HepG2 (cell line): Measurements from ENCODE around the gene MYRFL. TPM values are rescaled to one million over a fixed set of nuclear protein-coding genes. Genes with fewer than 3 reads are reported as not detected.

Experiments used
- ATAC-seq: fragments of 200-7000 bp; cut with Tn5 transposase; 3 replicates; pipeline ENCODE4 v1.9.1; 2020; ENCODE audit warnings: mild to moderate bottlenecking, moderate library complexity
- BruUV-seq: library from RNA; stranded (reverse); fragments of 400-500 nt; replicated peaks from 2 replicates; lab custom pipeline; 2021; lab: Mats Ljungman, UMichigan
- CTCF ChIA-PET: fragments of 300-600 bp; formaldehyde crosslinking; extraction: SDS; loops from one replicate; lab custom pipeline; 2021; ENCODE audit warnings: low total read pairs, inconsistent platforms, low intra/inter-chr PET ratio; lab: Yijun Ruan, JAX
- POLR2A ChIA-PET: fragments of 350-600 bp; sonication (Branson Sonifier 250); formaldehyde crosslinking; loops from one replicate; lab custom pipeline; 2020; ENCODE audit warnings: antibody characterized with exemption, inconsistent platforms; lab: Yijun Ruan, JAX
- DNase-seq: peaks from one replicate; pipeline ENCODE4 v3.0.0-alpha.2; 2015; ENCODE audit warnings: low spot score
- FAIRE-seq: peaks from 3 replicates; lab custom pipeline; 2011; peaks lifted over from hg19 to GRCh38; lab: Jason Lieb, UNC
- H2AFZ ChIP-seq: one replicate; pipeline ENCODE4 v1.6.1; 2011; ENCODE audit warnings: low read length, inconsistent platforms
- H3K27ac ChIP-seq: fragments of 300-600 bp; 3 replicates; pipeline ENCODE4 v1.8.0; 2011; ENCODE audit warnings: mixed run types, mild to moderate bottlenecking, mixed read lengths, low read length, inconsistent platforms; ENCODE audit not compliant: insufficient read depth; ENCODE audit errors: extremely low read length
- H3K27me3 ChIP-seq, 2 experiments: fragments of 200-600 bp in 1 of 2; 2 replicates in 1 of 2; 3 replicates in 1 of 2; pipeline versions ENCODE4 v1.6.0 to v1.8.0; 2011; ENCODE audit warnings: low read length in 2 of 2, mild to moderate bottlenecking in 2 of 2, moderate library complexity in 2 of 2, inconsistent platforms in 1 of 2; ENCODE audit not compliant: insufficient read depth in 2 of 2, control insufficient read depth in 1 of 2
- H3K36me3 ChIP-seq, 2 experiments: fragments of 200-600 bp in 1 of 2; replicated peaks in 1 of 2; 2 replicates in 1 of 2; 3 replicates in 1 of 2; pipeline versions ENCODE4 v1.5.1 to v1.8.0; 2011; ENCODE audit warnings: low read length in 2 of 2, inconsistent platforms in 1 of 2; ENCODE audit not compliant: insufficient read depth in 2 of 2, control insufficient read depth in 1 of 2
- H3K4me1 ChIP-seq: 2 replicates; pipeline ENCODE4 v1.5.1; 2012; ENCODE audit warnings: low read length, inconsistent platforms; ENCODE audit not compliant: insufficient read depth
- H3K4me2 ChIP-seq: 2 replicates; pipeline ENCODE4 v1.6.0; 2011; ENCODE audit warnings: low read depth, low read length, inconsistent platforms
- H3K4me3 ChIP-seq, 3 experiments: fragments of 200-600 bp in 1 of 3; sonication (generic), shearing (Covaris generic) in 1 of 3; replicated peaks in 1 of 3; 2 replicates each; pipeline ENCODE4 v1.5.1; 2011 to 2016; ENCODE audit warnings: low read length in 3 of 3, inconsistent platforms in 2 of 3, low read depth in 2 of 3, mild to moderate bottlenecking in 2 of 3, control low read depth in 1 of 3, mixed read lengths in 1 of 3; ENCODE audit not compliant: insufficient read depth in 1 of 3
- H3K79me2 ChIP-seq: one replicate; pipeline ENCODE4 v1.6.1; 2011; ENCODE audit warnings: low read length, inconsistent platforms; ENCODE audit not compliant: insufficient read depth
- H3K9ac ChIP-seq: 2 replicates; pipeline ENCODE4 v1.6.0; 2011; ENCODE audit warnings: mild to moderate bottlenecking, low read depth, low read length, inconsistent platforms; ENCODE audit not compliant: insufficient read depth
- H3K9me3 ChIP-seq: 2 replicates; pipeline ENCODE4 v1.5.1; 2012; ENCODE audit warnings: mild to moderate bottlenecking, low read length
- H4K20me1 ChIP-seq: 2 replicates; pipeline ENCODE4 v1.6.0; 2011; ENCODE audit warnings: inconsistent platforms, mild to moderate bottlenecking, low read length, moderate library complexity; ENCODE audit not compliant: insufficient read depth
- ATF3 ChIP-seq: sonication (generic); formaldehyde crosslinking; IDR thresholded peaks from 2 replicates; pipeline ENCODE4 v1.4.0; 2020; ENCODE audit warnings: missing genetic modification reagents
- CBX1 ChIP-seq: IDR thresholded peaks from one replicate; pipeline ENCODE4 v1.6.1; 2016; ENCODE audit warnings: antibody characterized with exemption, low read depth
- CBX2 ChIP-seq, 2 experiments: fragments of 200-600 bp in 1 of 2; sonication (generic); formaldehyde crosslinking in 1 of 2; IDR thresholded peaks; 2 replicates each; pipeline versions ENCODE4 v1.7.0 to v1.8.1; 2018 to 2022; ENCODE audit warnings: low read depth in 2 of 2, low read length in 1 of 2, mild to moderate bottlenecking in 1 of 2, missing genetic modification reagents in 1 of 2
- CHCHD3 ChIP-seq: sonication (generic); formaldehyde crosslinking; IDR thresholded peaks from 2 replicates; pipeline ENCODE4 v1.8.0; 2022; ENCODE audit warnings: mild to moderate bottlenecking, missing genetic modification reagents, moderate library complexity
- CSRNP2 ChIP-seq: sonication (generic); formaldehyde crosslinking; conservative IDR thresholded peaks from 2 replicates; pipeline ENCODE4 v1.8.0; 2022; ENCODE audit warnings: low read depth, missing genetic modification reagents
- FOXM1 ChIP-seq: sonication (generic); formaldehyde crosslinking; IDR thresholded peaks from 2 replicates; pipeline ENCODE4 v1.5.0; 2020; ENCODE audit warnings: missing genetic modification reagents
- HMG20B ChIP-seq: conservative IDR thresholded peaks from 2 replicates; pipeline ENCODE4 v1.6.1; 2016; ENCODE audit warnings: missing genetic modification reagents, missing compliant biosample characterization
- ISX ChIP-seq: sonication (generic); formaldehyde crosslinking; conservative IDR thresholded peaks from 2 replicates; pipeline ENCODE4 v1.5.0; 2020; ENCODE audit warnings: missing genetic modification reagents
- MED13 ChIP-seq: sonication (generic); formaldehyde crosslinking; IDR thresholded peaks from 2 replicates; pipeline ENCODE4 v1.5.0; 2020; ENCODE audit warnings: missing genetic modification reagents
- PAWR ChIP-seq: sonication (generic); formaldehyde crosslinking; IDR thresholded peaks from 2 replicates; pipeline ENCODE4 v1.4.0; 2020; ENCODE audit warnings: missing genetic modification reagents, mild to moderate bottlenecking, borderline replicate concordance
- THRA ChIP-seq: sonication (generic); formaldehyde crosslinking; IDR thresholded peaks from 2 replicates; pipeline ENCODE4 v1.4.0; 2020; ENCODE audit warnings: missing genetic modification reagents, borderline replicate concordance
- ZBTB20 ChIP-seq: sonication (generic); formaldehyde crosslinking; IDR thresholded peaks from 2 replicates; pipeline ENCODE4 v1.8.1; 2023; ENCODE audit warnings: missing genetic modification reagents, low read depth, mild to moderate bottlenecking, borderline replicate concordance
- ZFP1 ChIP-seq: IDR thresholded peaks from 2 replicates; pipeline ENCODE4 v1.6.1; 2016
- ZFY ChIP-seq: sonication (generic); formaldehyde crosslinking; IDR thresholded peaks from 2 replicates; pipeline ENCODE4 v1.4.0; 2020; ENCODE audit warnings: missing genetic modification reagents
- ZNF101 ChIP-seq: sonication (generic); formaldehyde crosslinking; IDR thresholded peaks from 2 replicates; pipeline ENCODE4 v1.4.0; 2020; ENCODE audit warnings: mild to moderate bottlenecking, low read depth, missing genetic modification reagents, borderline replicate concordance
- ZNF275 ChIP-seq: sonication (generic); formaldehyde crosslinking; IDR thresholded peaks from 2 replicates; pipeline ENCODE4 v1.8.0; 2022; ENCODE audit warnings: missing genetic modification reagents, mild to moderate bottlenecking, inconsistent platforms, borderline replicate concordance
- ZNF660 ChIP-seq: sonication (generic); formaldehyde crosslinking; IDR thresholded peaks from 2 replicates; pipeline ENCODE4 v1.5.1; 2020; ENCODE audit warnings: mild to moderate bottlenecking, low read depth, missing genetic modification reagents, borderline replicate concordance
- WGBS: methylation state at CpG from one replicate; pipeline ENCODE4 v1.1.6; 2017; ENCODE audit warnings: low lambda C conversion rate; 5-methylcytosine and 5-hydroxymethylcytosine counted together
- in situ Hi-C: cut with HindIII; loops from 2 replicates; pipeline ENCODE4 v1.10.0; 2017; ENCODE audit warnings: low pct_unique_long_range_greater_than_20kb; ENCODE audit not compliant: extremely low pct_ligation_motif_present
- intact Hi-C: fragments of 100-400 bp; cut with micrococcal nuclease; formaldehyde crosslinking; loops from one replicate; pipeline ENCODE4 v1.10.0; 2022; ENCODE audit not compliant: unreplicated experiment
- polyA plus RNA-seq, 8 experiments: library from polyadenylated mRNA; depleted of rRNA in 3 of 8; stranded (reverse) in 7 of 8; unstranded in 1 of 8; fragments of >200 nt; fragmentation: Illumina TruSeq in 4 of 8; extraction: Trizol in 4 of 8; gene quantifications; 2 replicates each; pipeline versions ENCODE4 v1.2.1 to v1.2.3, GENCODE V29; 2011 to 2016; ENCODE audit warnings: low read depth in 4 of 8, missing spikeins in 1 of 8, mixed read lengths in 1 of 8; ENCODE audit not compliant: insufficient read depth in 1 of 8
- total RNA-seq, 5 experiments: library from RNA; depleted of rRNA; stranded (reverse); fragments of >200 nt; fragmentation: Illumina TruSeq; extraction: Trizol; gene quantifications; 2 replicates each; pipeline ENCODE4 v1.2.3, GENCODE V29; 2016; ENCODE audit warnings: low read depth in 1 of 5

MYRFL gene
- total and polyA plus RNA-seq, 2 of the 13 experiments (the other 11 are each of a cell fraction or from before 2014, with no cell fraction given) = 0.09 to 0.11 TPM

- no peak for TF ChIP-seq ZNF275
- no peak for TF ChIP-seq HMG20B (CRISPR knock-in tag)
- no peak for TF ChIP-seq ZBTB20
- TF ChIP-seq PAWR (CRISPR knock-in tag) = no peak
- no peak for TF ChIP-seq ZNF101
- no peak for TF ChIP-seq THRA (CRISPR knock-in tag)
- TF ChIP-seq FOXM1 (CRISPR knock-in tag) = no peak
These were observed 72.7 kb downstream of the MYRFL start (continued) for GRCh38 chr12:69897744-69898143.

GRCh38 chr12:69898236-69898635 lies 73.2 kb downstream of the MYRFL start:
- H3K4me1 ChIP-seq = no peaks in the 10 kb centered on the region

More at GRCh38 chr12:69898236-69898635, 73.2 kb downstream of the MYRFL start:
- in situ Hi-C loops (loop anchor here (25.0 kb wide), 1 partner anchor 464 kb away; the partner anchor contains the start of gene KCNMB4), intact Hi-C loops (no loop called here)
- CTCF ChIA-PET = no interaction called here
- Histone ChIP-seq H2AFZ (no peak overlapping the region), H3K27me3 (no peaks in the 10 kb centered on the region), H3K27ac (no peak overlapping the region), H3K4me3 (no peak overlapping the region), H3K79me2 (no peaks in the 10 kb centered on the region), H3K9ac (no peak overlapping the region), H4K20me1 (no peaks in the 10 kb centered on the region), H3K9me3 (no peaks in the 10 kb centered on the region), H3K4me2 (no peak overlapping the region), H3K36me3 (no peaks in the 10 kb centered on the region)
- DNase-seq (no peak), ATAC-seq (no peak), FAIRE-seq (no peak)
- POLR2A ChIA-PET = no interaction called here
- BruUV-seq = no TSS peak
- no peak for TF ChIP-seq CBX1
- TF ChIP-seq MED13 (CRISPR knock-in tag) = no peak
- TF ChIP-seq CBX2 (IDR thresholded peaks at IDR 0.05; ENCODE audit: low read depth, low read length) = no peak
- no peak for TF ChIP-seq CBX2 (CRISPR knock-in tag; IDR thresholded peaks at IDR 0.05; ENCODE audit: low read depth)
- no peak for TF ChIP-seq ZFP1
- no peak for TF ChIP-seq CSRNP2 (CRISPR knock-in tag)
- TF ChIP-seq ZNF660 (CRISPR knock-in tag) = no peak
- no peak for TF ChIP-seq ISX (CRISPR knock-in tag)
- no peak for TF ChIP-seq ATF3 (CRISPR knock-in tag)
- TF ChIP-seq CHCHD3 = no peak
- no peak for TF ChIP-seq ZFY (CRISPR knock-in tag)
- 0% methylated on average over 2 of the region's 3 CpGs for WGBS
